ENCODE measurements around the gene MOGAT1. TPM values are rescaled to one million over a fixed set of nuclear protein-coding genes. Genes with fewer than 3 reads are reported as not detected.

The MOGAT1 gene
- total and polyA plus RNA-seq, 9 of the 15 experiments (the other 6 are each of a cell fraction or from before 2014, with no cell fraction given): not detected

DNA sequence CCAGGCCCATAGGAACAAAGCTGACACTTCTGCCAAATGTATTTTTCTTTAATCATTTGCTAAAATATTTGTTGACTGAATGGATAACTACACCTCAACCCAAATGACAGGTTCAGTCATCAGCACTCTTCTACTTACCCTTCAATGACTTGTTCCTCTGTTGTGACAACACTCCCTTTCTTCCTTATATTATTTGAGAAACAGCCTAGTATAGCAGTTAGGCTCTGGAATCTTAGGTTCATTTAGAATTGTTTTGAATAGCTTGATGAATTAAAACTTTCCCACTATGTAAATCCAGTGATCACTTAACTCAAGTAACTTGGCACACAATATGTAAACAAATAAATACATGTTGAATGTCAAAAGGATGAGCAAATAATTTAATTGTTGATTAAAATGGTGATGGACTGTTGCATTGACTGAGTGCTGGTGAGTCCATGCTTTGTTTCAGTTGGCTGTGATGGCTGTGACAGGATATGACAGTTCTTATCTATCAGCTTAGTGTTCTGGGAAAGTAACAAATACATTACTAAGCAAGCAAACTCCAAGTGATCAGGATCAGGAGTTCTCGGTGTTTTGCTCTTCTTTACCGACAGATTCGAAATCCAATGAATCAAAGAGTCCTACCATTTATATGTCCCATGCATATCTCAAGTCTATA is 2.8 kb upstream of the MOGAT1 start:
- Histone ChIP-seq H3K4me3 (no peak overlapping the region), H2AFZ (ENCODE audit: low read depth, low read length) (no peak overlapping the region), H3K4me1 (replicated peaks in 1 of 2; ENCODE audit: control insufficient read depth in 2 of 2, insufficient read depth in 2 of 2, low read length in 2 of 2) (peaks cover 2 to 8% of the 10 kb centered on the region in 2 experiments; a peak in 2 of 5 replicates), H3K27me3 (ENCODE audit: control insufficient read depth in 2 of 2, insufficient read depth in 2 of 2, low read length in 2 of 2) (no peaks in the 10 kb centered on the region), H3K4me2 (ENCODE audit: insufficient read depth, low read length) (no peak overlapping the region), H3K79me2 (ENCODE audit: control insufficient read depth, insufficient read depth, low read length) (no peaks in the 10 kb centered on the region), H3K9ac (ENCODE audit: insufficient read depth in 1 of 2, low read depth in 2 of 2, low read length in 2 of 2) (no peak overlapping the region), H3K9me3 (replicated peaks; ENCODE audit: control insufficient read depth, insufficient read depth, low read depth, low read length) (no peaks in the 10 kb centered on the region), H3K9me1 (ENCODE audit: control insufficient read depth, insufficient read depth, low read length) (no peaks in the 10 kb centered on the region), H4K20me1 (replicated peaks; ENCODE audit: control insufficient read depth, insufficient read depth, low read length) (no peaks in the 10 kb centered on the region), H3K27ac (ENCODE audit: extremely low read depth, low read depth, low read length) (no peak overlapping the region), H3K36me3 (ENCODE audit: control insufficient read depth, insufficient read depth, low read length) (no peaks in the 10 kb centered on the region)
- in situ Hi-C loops (cut with MboI): no loop called here
- POLR2A ChIA-PET: no interaction called here
- TF ChIP-seq, protein P1, sequence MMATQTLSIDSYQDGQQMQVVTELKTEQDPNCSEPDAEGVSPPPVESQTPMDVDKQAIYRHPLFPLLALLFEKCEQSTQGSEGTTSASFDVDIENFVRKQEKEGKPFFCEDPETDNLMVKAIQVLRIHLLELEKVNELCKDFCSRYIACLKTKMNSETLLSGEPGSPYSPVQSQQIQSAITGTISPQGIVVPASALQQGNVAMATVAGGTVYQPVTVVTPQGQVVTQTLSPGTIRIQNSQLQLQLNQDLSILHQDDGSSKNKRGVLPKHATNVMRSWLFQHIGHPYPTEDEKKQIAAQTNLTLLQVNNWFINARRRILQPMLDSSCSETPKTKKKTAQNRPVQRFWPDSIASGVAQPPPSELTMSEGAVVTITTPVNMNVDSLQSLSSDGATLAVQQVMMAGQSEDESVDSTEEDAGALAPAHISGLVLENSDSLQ (IDR thresholded peaks at IDR 0.05): peak; percentile 65
- TF ChIP-seq NCOA2 (IDR thresholded peaks at IDR 0.05; ENCODE audit: partially characterized antibody in 2 of 2) (no peak), ARHGAP35 (IDR thresholded peaks at IDR 0.05; ENCODE audit: partially characterized antibody) (no peak), FOSL1 (tag; conservative IDR thresholded peaks at IDR 0.05) (0 out of 2 replicates have a peak, but pooled peaks have one; percentile 13), HMG20B (CRISPR knock-in tag; IDR thresholded peaks at IDR 0.05) (no peak), ZC3H4 (CRISPR knock-in tag; IDR thresholded peaks at IDR 0.05; ENCODE audit: borderline replicate concordance) (no peak), HIVEP1 (CRISPR knock-in tag; IDR thresholded peaks at IDR 0.05) (no peak), DPF2 (IDR thresholded peaks at IDR 0.05) (no peak), MEIS2 (IDR thresholded peaks at IDR 0.05; ENCODE audit: partially characterized antibody) (peak; percentile 67)
- TF ChIP-seq, protein P2, sequence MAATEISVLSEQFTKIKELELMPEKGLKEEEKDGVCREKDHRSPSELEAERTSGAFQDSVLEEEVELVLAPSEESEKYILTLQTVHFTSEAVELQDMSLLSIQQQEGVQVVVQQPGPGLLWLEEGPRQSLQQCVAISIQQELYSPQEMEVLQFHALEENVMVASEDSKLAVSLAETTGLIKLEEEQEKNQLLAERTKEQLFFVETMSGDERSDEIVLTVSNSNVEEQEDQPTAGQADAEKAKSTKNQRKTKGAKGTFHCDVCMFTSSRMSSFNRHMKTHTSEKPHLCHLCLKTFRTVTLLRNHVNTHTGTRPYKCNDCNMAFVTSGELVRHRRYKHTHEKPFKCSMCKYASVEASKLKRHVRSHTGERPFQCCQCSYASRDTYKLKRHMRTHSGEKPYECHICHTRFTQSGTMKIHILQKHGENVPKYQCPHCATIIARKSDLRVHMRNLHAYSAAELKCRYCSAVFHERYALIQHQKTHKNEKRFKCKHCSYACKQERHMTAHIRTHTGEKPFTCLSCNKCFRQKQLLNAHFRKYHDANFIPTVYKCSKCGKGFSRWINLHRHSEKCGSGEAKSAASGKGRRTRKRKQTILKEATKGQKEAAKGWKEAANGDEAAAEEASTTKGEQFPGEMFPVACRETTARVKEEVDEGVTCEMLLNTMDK (IDR thresholded peaks at IDR 0.05; ENCODE audit: borderline replicate concordance, insufficient read depth, low read depth, low read length, poor library complexity, severe bottlenecking): no peak
- CTCF ChIA-PET (ENCODE audit: low intra/inter-chr PET ratio): no interaction called here
- intact Hi-C loops (cut with micrococcal nuclease): no loop called here
- DNase-seq (ENCODE audit: extremely low read depth in 1 of 4, low spot score in 3 of 4) (peak in 1 of 4 experiments; percentile 25), ATAC-seq (peak; percentile 48; the same call in 2 of the 3 replicates), FAIRE-seq (no peak)
- 3% methylated on average over 3 of the region's 3 CpGs for WGBS (ENCODE audit: insufficient coverage, low coverage, missing lambda C conversion rate)
- no TSS peak for BruUV-seq (replicated peaks)
